Fibroblast of the aortic adventitia (primary cell): ENCODE results near the gene CALD1. TPM values are rescaled to one million over a fixed set of nuclear protein-coding genes. Genes with fewer than 3 reads are reported as not detected.

ENCODE experiments used
- DNase-seq: peaks from one replicate; pipeline ENCODE4 v3.0.0-alpha.2; 2010; ENCODE audit warnings: low read depth
- H3K4me3 ChIP-seq: 2 replicates; pipeline ENCODE4 v1.5.1; 2011; ENCODE audit warnings: low read depth, mild to moderate bottlenecking, control low read depth, low read length, moderate library complexity
- total RNA-seq: library from RNA; depleted of rRNA; stranded (reverse); fragments of >200 nt; gene quantifications from 2 replicates; pipeline ENCODE4 v1.2.3, GENCODE V29; 2012; ENCODE audit warnings: low replicate concordance
- TF ChIP-seq, protein P1 (sequence below): IDR thresholded peaks from 2 replicates; pipeline ENCODE4 v1.5.1; 2011; ENCODE audit warnings: mild to moderate bottlenecking, low read length, control low read depth, inconsistent platforms; ENCODE audit not compliant: insufficient read depth

Gene CALD1
- total RNA-seq, 1 donor, result 201 TPM

DNA sequence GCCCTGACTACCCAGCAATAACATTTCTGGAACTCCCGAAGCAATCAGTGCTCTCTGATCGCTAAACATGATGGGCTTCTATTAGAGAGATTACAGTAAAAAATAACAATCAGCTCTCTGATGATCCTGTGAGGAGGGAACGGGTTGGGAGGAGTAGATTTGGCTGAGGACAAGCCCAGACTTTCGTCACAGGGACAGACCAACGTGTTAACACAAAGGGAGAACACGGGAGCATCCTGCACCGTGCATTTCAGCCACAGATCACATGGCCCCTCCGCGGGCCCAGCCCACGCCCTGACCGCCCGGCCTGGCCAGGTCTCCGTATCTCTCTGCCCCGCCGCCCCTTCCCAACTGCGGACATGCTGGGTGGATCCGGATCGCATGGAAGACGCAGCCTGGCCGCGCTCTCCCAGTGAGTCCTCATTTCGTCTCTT lies 111.8 kb downstream of the CALD1 start:
- H3K4me3 ChIP-seq, result peak overlapping the region; percentile 73
- peak; percentile 99 for DNase-seq
- TF ChIP-seq, protein P1, sequence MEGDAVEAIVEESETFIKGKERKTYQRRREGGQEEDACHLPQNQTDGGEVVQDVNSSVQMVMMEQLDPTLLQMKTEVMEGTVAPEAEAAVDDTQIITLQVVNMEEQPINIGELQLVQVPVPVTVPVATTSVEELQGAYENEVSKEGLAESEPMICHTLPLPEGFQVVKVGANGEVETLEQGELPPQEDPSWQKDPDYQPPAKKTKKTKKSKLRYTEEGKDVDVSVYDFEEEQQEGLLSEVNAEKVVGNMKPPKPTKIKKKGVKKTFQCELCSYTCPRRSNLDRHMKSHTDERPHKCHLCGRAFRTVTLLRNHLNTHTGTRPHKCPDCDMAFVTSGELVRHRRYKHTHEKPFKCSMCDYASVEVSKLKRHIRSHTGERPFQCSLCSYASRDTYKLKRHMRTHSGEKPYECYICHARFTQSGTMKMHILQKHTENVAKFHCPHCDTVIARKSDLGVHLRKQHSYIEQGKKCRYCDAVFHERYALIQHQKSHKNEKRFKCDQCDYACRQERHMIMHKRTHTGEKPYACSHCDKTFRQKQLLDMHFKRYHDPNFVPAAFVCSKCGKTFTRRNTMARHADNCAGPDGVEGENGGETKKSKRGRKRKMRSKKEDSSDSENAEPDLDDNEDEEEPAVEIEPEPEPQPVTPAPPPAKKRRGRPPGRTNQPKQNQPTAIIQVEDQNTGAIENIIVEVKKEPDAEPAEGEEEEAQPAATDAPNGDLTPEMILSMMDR, result no peak

- peak; percentile 93 for DNase-seq
- H3K4me3 ChIP-seq, result peak overlapping the region; percentile 73
- TF ChIP-seq, protein P1, result no peak
These were observed 112.6 kb downstream of the CALD1 start for GRCh38 chr7:134891696-134892678.

DNA sequence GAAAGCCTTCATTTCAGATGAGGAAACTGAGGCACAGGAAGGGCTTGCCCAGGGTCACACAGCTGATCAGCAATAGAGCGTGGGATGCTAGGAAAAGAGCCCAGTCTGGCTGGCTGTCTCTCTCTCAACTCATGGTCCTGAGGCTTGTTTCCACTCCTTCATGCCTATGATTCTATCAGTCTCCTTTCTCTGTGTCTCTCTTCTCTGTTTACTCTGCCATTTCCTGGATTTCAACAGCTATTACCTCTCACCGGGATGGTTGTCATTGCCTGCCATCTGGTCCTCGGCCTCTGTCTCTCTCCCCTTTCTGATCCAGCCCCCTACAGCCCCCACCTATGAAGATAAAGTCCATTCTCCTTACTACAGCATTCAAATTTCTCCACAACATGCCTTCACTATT lies 113.5 kb downstream of the CALD1 start:
- no peak for DNase-seq
- peak overlapping the region; percentile 73 for H3K4me3 ChIP-seq
- TF ChIP-seq, protein P1, result no peak

- peak overlapping the region; percentile 14 for H3K4me3 ChIP-seq
- TF ChIP-seq, protein P1, result no peak
- no peak for DNase-seq
These were observed 114.5 kb downstream of the CALD1 start for GRCh38 chr7:134893920-134894319.

DNA sequence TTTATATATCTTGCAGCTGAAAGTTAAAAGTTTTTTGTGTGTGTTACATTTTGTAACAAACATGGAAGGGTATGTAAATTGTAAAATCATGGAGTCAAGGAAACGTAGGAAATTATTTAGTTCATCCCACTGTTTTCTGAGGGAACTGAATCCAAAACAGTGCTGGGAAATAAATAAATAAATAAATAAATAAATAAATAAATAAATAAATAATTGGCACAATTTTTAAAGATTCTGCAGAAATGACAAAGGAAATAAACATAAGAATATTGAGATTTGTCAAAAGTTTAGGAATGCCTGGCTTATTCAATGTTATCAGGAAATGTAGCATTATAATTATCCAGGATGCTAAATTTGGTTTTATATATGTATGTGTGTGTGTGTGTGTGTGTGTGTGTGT lies 115.5 kb downstream of the CALD1 start:
- TF ChIP-seq, protein P1, result no peak
- H3K4me3 ChIP-seq, result no peak overlapping the region
- no peak for DNase-seq

DNA sequence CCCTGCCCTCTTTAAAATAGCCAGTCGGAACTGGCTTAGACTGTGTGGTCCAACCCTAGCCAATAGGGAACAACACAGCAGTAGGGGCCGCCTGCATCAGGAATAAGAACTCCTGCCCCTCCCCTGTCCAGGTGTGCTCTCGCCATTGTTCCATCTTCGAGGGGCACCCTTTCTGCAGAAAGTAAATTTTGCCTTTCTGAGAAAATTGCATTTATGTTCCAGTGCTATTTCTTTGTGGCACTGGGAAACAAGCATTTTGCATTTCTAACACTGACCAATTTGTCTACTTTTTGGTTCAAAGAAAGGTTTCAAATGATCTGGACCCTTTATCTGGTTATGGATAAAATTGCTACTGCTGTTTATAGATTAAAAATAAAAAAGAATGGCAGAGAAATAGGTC lies 116.6 kb downstream of the CALD1 start:
- no peak for DNase-seq
- TF ChIP-seq, protein P1, result no peak
- no peak overlapping the region for H3K4me3 ChIP-seq
